ENCODE data around the gene TIMM22. TPM values are rescaled to one million over a fixed set of nuclear protein-coding genes. Genes with fewer than 3 reads are reported as not detected.
"Not testable (repeated sequence)": the region's sequence is repeated elsewhere in the genome, so short reads cannot be mapped to it uniquely, and the experiment has no call there.

Gene TIMM22
- polyA plus RNA-seq, 1 experiment = 17.7 TPM

GRCh38 chr17:1040216-1040600 lies 43.3 kb downstream of the TIMM22 start:
- TF ChIP-seq CTCF (IDR thresholded peaks at IDR 0.05; ENCODE audit: low read depth, low read length) = no peak
- DNase-seq (ENCODE audit: low read depth, low spot score) = no peak
- Histone ChIP-seq H3K27ac (ENCODE audit: low read depth, low read length) (no peak overlapping the region), H3K27me3 (ENCODE audit: control insufficient read depth, insufficient read depth, low read length) (no peaks in the 10 kb centered on the region), H3K4me3 (ENCODE audit: low read depth, low read length) (no peak overlapping the region), H3K9me3 (ENCODE audit: control insufficient read depth, insufficient read depth, low read length) (no peaks in the 10 kb centered on the region; the same call in 1 of the 2 replicates)
- ChIA-PET POLR2A (no interaction called here), CTCF (interaction anchor here (0.6 to 1.4 kb wide), 3 partner anchors 16 to 41 kb away, joined by 3 to 5 read pairs (median 5); no protein-coding TSS in a partner anchor)

GRCh38 chr17:1041746-1042145 lies 44.8 kb downstream of the TIMM22 start:
- no peak for TF ChIP-seq CTCF (IDR thresholded peaks at IDR 0.05; ENCODE audit: low read depth, low read length)
- H3K27ac ChIP-seq (ENCODE audit: low read depth, low read length) = no peak overlapping the region
- no peaks in the 10 kb centered on the region; the same call in 1 of the 2 replicates for H3K9me3 ChIP-seq (ENCODE audit: control insufficient read depth, insufficient read depth, low read length)
- POLR2A ChIA-PET = no interaction called here
- H3K27me3 ChIP-seq (ENCODE audit: control insufficient read depth, insufficient read depth, low read length) = no peaks in the 10 kb centered on the region
- H3K4me3 ChIP-seq (ENCODE audit: low read depth, low read length) = no peak overlapping the region
- CTCF ChIA-PET = interaction anchor here (0.7 kb wide), 1 partner anchor 14 kb away, joined by 3 read pairs; no protein-coding TSS in a partner anchor
- DNase-seq (ENCODE audit: low read depth, low spot score) = no peak

- ChIA-PET CTCF (interaction anchor here (0.7 kb wide), 1 partner anchor 14 kb away, joined by 3 read pairs; no protein-coding TSS in a partner anchor), POLR2A (no interaction called here)
- H3K27me3 ChIP-seq (ENCODE audit: control insufficient read depth, insufficient read depth, low read length) = no peaks in the 10 kb centered on the region
- no peak overlapping the region for H3K27ac ChIP-seq (ENCODE audit: low read depth, low read length)
- no peaks in the 10 kb centered on the region; the same call in 1 of the 2 replicates for H3K9me3 ChIP-seq (ENCODE audit: control insufficient read depth, insufficient read depth, low read length)
- no peak for DNase-seq (ENCODE audit: low read depth, low spot score)
- H3K4me3 ChIP-seq (ENCODE audit: low read depth, low read length) = no peak overlapping the region
- no peak for TF ChIP-seq CTCF (IDR thresholded peaks at IDR 0.05; ENCODE audit: low read depth, low read length)
Measured at GRCh38 chr17:1042486-1042885, 45.6 kb downstream of the TIMM22 start.

- Histone ChIP-seq H3K27me3 (ENCODE audit: control insufficient read depth, insufficient read depth, low read length) (no peaks in the 10 kb centered on the region), H3K27ac (ENCODE audit: low read depth, low read length) (no peak overlapping the region), H3K9me3 (ENCODE audit: control insufficient read depth, insufficient read depth, low read length) (no peaks in the 10 kb centered on the region; the same call in 1 of the 2 replicates), H3K4me3 (ENCODE audit: low read depth, low read length) (no peak overlapping the region)
- DNase-seq (ENCODE audit: low read depth, low spot score) = no peak
- CTCF ChIA-PET = interaction anchor here (0.9 to 2.1 kb wide), 4 partner anchors 12 to 48 kb away, joined by 3 to 16 read pairs (median 4); no protein-coding TSS in a partner anchor
- no peak for TF ChIP-seq CTCF (IDR thresholded peaks at IDR 0.05; ENCODE audit: low read depth, low read length)
- POLR2A ChIA-PET = interaction anchor here (1.0 kb wide), 1 partner anchor 41 kb away, joined by 3 read pairs; no protein-coding TSS in a partner anchor
Measured at GRCh38 chr17:1043601-1044251, 46.8 kb downstream of the TIMM22 start.

- DNase-seq (ENCODE audit: low read depth, low spot score); H3K9me3 ChIP-seq (ENCODE audit: control insufficient read depth, insufficient read depth, low read length); H3K27ac ChIP-seq (ENCODE audit: low read depth, low read length); H3K27me3 ChIP-seq (ENCODE audit: control insufficient read depth, insufficient read depth, low read length); H3K4me3 ChIP-seq (ENCODE audit: low read depth, low read length): not testable (repeated sequence)
- CTCF ChIA-PET = interaction anchor here (1.0 to 2.1 kb wide), 4 partner anchors 11 to 49 kb away, joined by 3 to 16 read pairs (median 5); no protein-coding TSS in a partner anchor
- POLR2A ChIA-PET = interaction anchor here (1.0 kb wide), 1 partner anchor 42 kb away, joined by 3 read pairs; no protein-coding TSS in a partner anchor
Measured at GRCh38 chr17:1044387-1045009, 47.6 kb downstream of the TIMM22 start.
